SK-N-SH (cell line): Measurements from ENCODE around the gene LRRTM2. TPM values are rescaled to one million over a fixed set of nuclear protein-coding genes. Genes with fewer than 3 reads are reported as not detected.

ENCODE experiments used
- CTCF ChIA-PET: fragments of 300-600, 350-600 bp; formaldehyde crosslinking; extraction: SDS; loops from one replicate; lab custom pipeline; 2021; lab: Yijun Ruan, JAX
- POLR2A ChIA-PET: fragments of 350-600 bp; sonication (Branson Sonifier 250); formaldehyde crosslinking; extraction: SDS; loops from one replicate; lab custom pipeline; 2020; ENCODE audit warnings: antibody characterized with exemption, inconsistent platforms; lab: Yijun Ruan, JAX
- DNase-seq: peaks from one replicate; pipeline ENCODE4 v3.0.0; 2012
- H2AFZ ChIP-seq: fragments of 200-600 bp; sonication (generic); 2 replicates; pipeline ENCODE4 v1.8.1; 2016; ENCODE audit warnings: antibody characterized with exemption, mild to moderate bottlenecking, low read depth
- H3F3A ChIP-seq: fragments of 200-600 bp; sonication (generic); replicated peaks from 2 replicates; pipeline ENCODE3; 2016; ENCODE audit warnings: antibody characterized with exemption, mild to moderate bottlenecking; ENCODE audit not compliant: insufficient read depth
- H3K27ac ChIP-seq, 2 experiments: fragments of 200-500 bp in 1 of 2; fragments of 200-600 bp in 1 of 2; sonication (Bioruptor generic) in 1 of 2; sonication (generic), shearing (Covaris generic) in 1 of 2; 2 replicates each; pipeline versions ENCODE4 v1.5.1 to v1.6.1; 2014 to 2016; ENCODE audit warnings: low read depth in 2 of 2, inconsistent platforms in 1 of 2, low read length in 1 of 2, mild to moderate bottlenecking in 1 of 2, mixed read lengths in 1 of 2
- H3K27me3 ChIP-seq: fragments of 200-600 bp; sonication (generic), shearing (Covaris generic); 2 replicates; pipeline ENCODE4 v1.6.1; 2016; ENCODE audit warnings: mixed run types; ENCODE audit not compliant: insufficient read depth
- H3K36me3 ChIP-seq, 2 experiments: fragments of 200-500 bp in 1 of 2; fragments of 200-600 bp in 1 of 2; sonication (Bioruptor generic) in 1 of 2; sonication (generic) in 1 of 2; replicated peaks in 1 of 2; 2 replicates each; pipeline versions ENCODE3 to v1.5.1; 2014 to 2016; ENCODE audit warnings: low read length in 1 of 2, mild to moderate bottlenecking in 1 of 2; ENCODE audit not compliant: insufficient read depth in 2 of 2, control insufficient read depth in 1 of 2
- H3K4me1 ChIP-seq, 2 experiments: fragments of 200-500 bp in 1 of 2; fragments of 200-600 bp in 1 of 2; sonication (Bioruptor generic) in 1 of 2; sonication (generic), shearing (Covaris generic) in 1 of 2; 2 replicates each; pipeline versions ENCODE4 v1.5.1 to v1.6.1; 2014 to 2016; ENCODE audit warnings: low read depth in 1 of 2, low read length in 1 of 2, mixed run types in 1 of 2; ENCODE audit not compliant: insufficient read depth in 2 of 2, control insufficient read depth in 1 of 2
- H3K4me2 ChIP-seq: fragments of 200-600 bp; sonication (generic), shearing (Covaris generic); 2 replicates; pipeline ENCODE4 v1.6.1; 2017; ENCODE audit warnings: mixed run types
- H3K4me3 ChIP-seq, 2 experiments: fragments of 200-500 bp in 1 of 2; fragments of 200-600 bp in 1 of 2; sonication (Bioruptor generic) in 1 of 2; sonication (generic), shearing (Covaris generic) in 1 of 2; 2 replicates each; pipeline versions ENCODE4 v1.5.1 to v1.8.1; 2014 to 2016; ENCODE audit warnings: low read depth in 2 of 2, inconsistent platforms in 1 of 2, low read length in 1 of 2, mild to moderate bottlenecking in 1 of 2, mixed read lengths in 1 of 2, moderate library complexity in 1 of 2
- H3K79me2 ChIP-seq: fragments of 200-600 bp; sonication (generic); 2 replicates; pipeline ENCODE4 v1.8.1; 2017; ENCODE audit warnings: mild to moderate bottlenecking; ENCODE audit not compliant: insufficient read depth
- H3K9ac ChIP-seq: fragments of 200-600 bp; sonication (generic); 2 replicates; pipeline ENCODE4 v1.6.1; 2017; ENCODE audit warnings: mixed run types
- H3K9me2 ChIP-seq: fragments of 200-600 bp; sonication (generic); 2 replicates; pipeline ENCODE4 v1.6.1; 2017; ENCODE audit warnings: mixed run types
- H3K9me3 ChIP-seq: fragments of 200-600 bp; sonication (generic); 2 replicates; pipeline ENCODE4 v1.6.1; 2017; ENCODE audit warnings: mixed run types, mild to moderate bottlenecking, moderate library complexity
- H4K20me1 ChIP-seq: fragments of 200-600 bp; sonication (generic); 2 replicates; pipeline ENCODE4 v1.6.1; 2017; ENCODE audit warnings: mild to moderate bottlenecking, mixed run types; ENCODE audit not compliant: insufficient read depth
- CTCF ChIP-seq: fragments of 200-600 bp; sonication (generic); IDR thresholded peaks from 2 replicates; pipeline ENCODE4 v1.6.1; 2017; ENCODE audit warnings: antibody characterized with exemption, mild to moderate bottlenecking, moderate library complexity
- ELF1 ChIP-seq: IDR thresholded peaks from 2 replicates; pipeline ENCODE4 v1.4.0; 2012
- FOSL2 ChIP-seq: IDR thresholded peaks from 2 replicates; pipeline ENCODE4 v1.4.0; 2012; ENCODE audit warnings: low read depth, mild to moderate bottlenecking, moderate library complexity, borderline replicate concordance
- FOXJ3 ChIP-seq: sonication (generic); formaldehyde crosslinking; IDR thresholded peaks from 2 replicates; pipeline ENCODE4 v1.5.1; 2020; ENCODE audit warnings: mild to moderate bottlenecking, missing genetic modification reagents
- FOXM1 ChIP-seq: IDR thresholded peaks from 2 replicates; pipeline ENCODE4 v1.4.0; 2012; ENCODE audit warnings: low read depth, mild to moderate bottlenecking
- GATA2 ChIP-seq: sonication (generic); formaldehyde crosslinking; IDR thresholded peaks from 2 replicates; pipeline ENCODE4 v1.5.0; 2020; ENCODE audit warnings: mild to moderate bottlenecking, missing genetic modification reagents
- JUND ChIP-seq: IDR thresholded peaks from 2 replicates; pipeline ENCODE4 v1.4.0; 2012
- MAX ChIP-seq: IDR thresholded peaks from 2 replicates; pipeline ENCODE4 v1.4.0; 2012; ENCODE audit warnings: low read depth
- MXI1 ChIP-seq: IDR thresholded peaks from 2 replicates; pipeline ENCODE4 v1.6.1; 2012; ENCODE audit warnings: mild to moderate bottlenecking, low read depth, low read length, improper control_type of control experiment
- NFIC ChIP-seq: IDR thresholded peaks from 2 replicates; pipeline ENCODE4 v1.4.0; 2012; ENCODE audit warnings: borderline replicate concordance
- RCOR1 ChIP-seq: fragments of 150-350 bp; IDR thresholded peaks from 2 replicates; pipeline ENCODE4 v1.6.1; 2017; ENCODE audit warnings: antibody characterized with exemption, low read length
- RXRA ChIP-seq: IDR thresholded peaks from 2 replicates; pipeline ENCODE4 v1.4.0; 2012; ENCODE audit warnings: low read depth, mild to moderate bottlenecking, borderline replicate concordance
- TCF12 ChIP-seq: IDR thresholded peaks from 2 replicates; pipeline ENCODE4 v1.4.0; 2012
- TEAD4 ChIP-seq: IDR thresholded peaks from 2 replicates; pipeline ENCODE4 v1.4.0; 2012; ENCODE audit warnings: mild to moderate bottlenecking, borderline replicate concordance; ENCODE audit not compliant: insufficient read depth
- ZBTB33 ChIP-seq: IDR thresholded peaks from 2 replicates; pipeline ENCODE4 v1.4.0; 2012; ENCODE audit warnings: low read depth, borderline replicate concordance
- WGBS: methylation state at CpG from one replicate; pipeline ENCODE4 v1.1.6; 2017; ENCODE audit warnings: low lambda C conversion rate; 5-methylcytosine and 5-hydroxymethylcytosine counted together
- polyA plus RNA-seq, 3 experiments: library from polyadenylated mRNA; depleted of rRNA; stranded (reverse); fragments of >200 nt; gene quantifications; 2 replicates each; pipeline ENCODE4 v1.2.3, GENCODE V29; 2012
- TF ChIP-seq, protein P1 (sequence below): IDR thresholded peaks from 2 replicates; pipeline ENCODE4; 2012
- TF ChIP-seq, protein P2 (sequence below): fragments of 150-350 bp; IDR thresholded peaks from 2 replicates; pipeline ENCODE4 v1.6.1; 2017; ENCODE audit warnings: antibody characterized with exemption, low read length, low read depth, borderline replicate concordance

Gene LRRTM2
- polyA plus RNA-seq, 1 of the 3 experiments (the other 2 are of a cell fraction), result 0.38 TPM

DNA sequence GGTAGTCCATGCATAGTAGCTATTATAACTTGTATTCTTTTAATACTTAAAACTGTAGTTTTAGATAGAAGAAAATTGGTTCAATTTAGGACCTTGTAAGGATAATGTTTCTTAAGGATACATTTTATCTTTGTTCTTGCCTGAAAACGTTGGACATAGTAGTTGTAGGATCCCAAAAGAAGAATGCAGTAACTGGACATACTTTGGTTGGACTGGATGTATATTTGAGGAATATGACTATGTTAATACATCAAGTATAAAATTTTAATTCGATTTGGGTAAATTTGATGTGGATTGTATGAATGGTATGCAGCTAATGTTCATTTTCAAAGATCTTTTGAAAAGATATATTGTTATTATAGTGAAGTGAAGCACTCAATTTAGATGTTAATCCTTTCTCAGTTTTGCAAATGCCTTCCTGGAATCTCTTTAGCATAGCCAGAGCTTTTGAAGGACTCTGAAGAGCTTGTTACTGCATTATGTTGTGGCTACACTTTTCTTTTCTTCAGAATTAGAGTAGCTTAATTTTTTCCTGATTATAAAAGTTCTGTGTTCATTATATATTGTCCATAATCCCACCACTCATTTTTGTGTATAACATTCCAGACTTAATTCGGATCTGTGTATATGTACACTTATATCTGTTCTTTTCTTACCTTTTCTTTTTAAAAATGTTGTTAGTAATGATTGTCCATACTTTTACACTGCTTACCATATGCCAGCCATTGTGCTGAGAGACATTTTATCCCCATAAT, 41.2 kb downstream of the LRRTM2 start:
- no peak for DNase-seq
- Histone ChIP-seq H3K79me2 (peaks cover 93% of the 10 kb centered on the region), H3F3A (peaks cover 16% of the 10 kb centered on the region), H3K4me3 (no peak overlapping the region), H3K36me3 (peaks cover 0 to 38% of the 10 kb centered on the region in 2 experiments), H3K27ac (peak overlapping the region in 1 of 2 experiments; percentile 27; a peak in 1 of 4 replicates), H3K4me2 (no peak overlapping the region; the same call in 1 of the 2 replicates), H3K9me3 (no peaks in the 10 kb centered on the region), H3K4me1 (peaks cover 0 to 8% of the 10 kb centered on the region in 2 experiments; a peak in 2 of 4 replicates), H2AFZ (no peak overlapping the region), H3K27me3 (no peaks in the 10 kb centered on the region), H3K9ac (no peak overlapping the region), H4K20me1 (peaks cover 78% of the 10 kb centered on the region), H3K9me2 (no peaks in the 10 kb centered on the region)
- POLR2A ChIA-PET, result no interaction called here
- TF ChIP-seq TEAD4 (0 out of 2 replicates have a peak, but pooled peaks have one; percentile 40), TCF12 (peak; percentile 27; the same call in 1 of the 2 replicates), GATA2 (CRISPR knock-in tag) (no peak)
- TF ChIP-seq, protein P1, sequence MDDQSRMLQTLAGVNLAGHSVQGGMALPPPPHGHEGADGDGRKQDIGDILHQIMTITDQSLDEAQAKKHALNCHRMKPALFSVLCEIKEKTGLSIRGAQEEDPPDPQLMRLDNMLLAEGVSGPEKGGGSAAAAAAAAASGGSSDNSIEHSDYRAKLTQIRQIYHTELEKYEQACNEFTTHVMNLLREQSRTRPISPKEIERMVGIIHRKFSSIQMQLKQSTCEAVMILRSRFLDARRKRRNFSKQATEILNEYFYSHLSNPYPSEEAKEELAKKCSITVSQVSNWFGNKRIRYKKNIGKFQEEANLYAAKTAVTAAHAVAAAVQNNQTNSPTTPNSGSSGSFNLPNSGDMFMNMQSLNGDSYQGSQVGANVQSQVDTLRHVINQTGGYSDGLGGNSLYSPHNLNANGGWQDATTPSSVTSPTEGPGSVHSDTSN, result peak; percentile 33; the same call in 1 of the 2 replicates
- CTCF ChIA-PET, result interaction anchor here (0.6 to 3.2 kb wide), 4 partner anchors 9 to 153 kb away, joined by 3 to 22 read pairs (median 5); no protein-coding TSS in a partner anchor
- 40% methylated on average over 3 of the region's 3 CpGs for WGBS

GRCh38 chr5:138833080-138833479, 42.1 kb downstream of the LRRTM2 start:
- CTCF ChIA-PET, result interaction anchor here (3.2 kb wide), 1 partner anchor 8 kb away, joined by 22 read pairs; no protein-coding TSS in a partner anchor
- DNase-seq, result no peak
- no peak overlapping the region for H3K9ac ChIP-seq
- TF ChIP-seq MAX (no peak), CTCF (no peak), TEAD4 (no peak), RXRA (no peak), FOXJ3 (CRISPR knock-in tag) (no peak), RCOR1 (no peak), MXI1 (no peak), FOXM1 (no peak), FOSL2 (no peak), ZBTB33 (no peak), JUND (no peak), ELF1 (no peak), NFIC (no peak)
- TF ChIP-seq, protein P2, sequence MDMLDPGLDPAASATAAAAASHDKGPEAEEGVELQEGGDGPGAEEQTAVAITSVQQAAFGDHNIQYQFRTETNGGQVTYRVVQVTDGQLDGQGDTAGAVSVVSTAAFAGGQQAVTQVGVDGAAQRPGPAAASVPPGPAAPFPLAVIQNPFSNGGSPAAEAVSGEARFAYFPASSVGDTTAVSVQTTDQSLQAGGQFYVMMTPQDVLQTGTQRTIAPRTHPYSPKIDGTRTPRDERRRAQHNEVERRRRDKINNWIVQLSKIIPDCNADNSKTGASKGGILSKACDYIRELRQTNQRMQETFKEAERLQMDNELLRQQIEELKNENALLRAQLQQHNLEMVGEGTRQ, result no peak
- TF ChIP-seq, protein P1, result no peak
- peaks cover 0 to 8% of the 10 kb centered on the region in 2 experiments; a peak in 2 of 4 replicates for H3K4me1 ChIP-seq
- H3K4me2 ChIP-seq, result no peak overlapping the region
- peaks cover 74% of the 10 kb centered on the region for H4K20me1 ChIP-seq
- H3K4me3 ChIP-seq, result no peak overlapping the region
- H3K79me2 ChIP-seq, result peaks cover 93% of the 10 kb centered on the region
- H3K9me2 ChIP-seq, result no peaks in the 10 kb centered on the region
- no peak overlapping the region for H3K27ac ChIP-seq
- peaks cover 16% of the 10 kb centered on the region for H3F3A ChIP-seq
- no peak overlapping the region for H2AFZ ChIP-seq
- H3K9me3 ChIP-seq, result no peaks in the 10 kb centered on the region
- H3K27me3 ChIP-seq, result no peaks in the 10 kb centered on the region
- POLR2A ChIA-PET, result no interaction called here
- peaks cover 6 to 40% of the 10 kb centered on the region in 2 experiments for H3K36me3 ChIP-seq
- 93% methylated on average over 2 of the region's 2 CpGs for WGBS
